ENCODE data around the gene MYO1E. TPM values are rescaled to one million over a fixed set of nuclear protein-coding genes. Genes with fewer than 3 reads are reported as not detected.
"Not testable (repeated sequence)": the region's sequence is repeated elsewhere in the genome, so short reads cannot be mapped to it uniquely, and the experiment has no call there.

The MYO1E gene
- total RNA-seq, 3 donors from 2014 or later = 1.5 to 3.9 (median 2.3) TPM

DNA sequence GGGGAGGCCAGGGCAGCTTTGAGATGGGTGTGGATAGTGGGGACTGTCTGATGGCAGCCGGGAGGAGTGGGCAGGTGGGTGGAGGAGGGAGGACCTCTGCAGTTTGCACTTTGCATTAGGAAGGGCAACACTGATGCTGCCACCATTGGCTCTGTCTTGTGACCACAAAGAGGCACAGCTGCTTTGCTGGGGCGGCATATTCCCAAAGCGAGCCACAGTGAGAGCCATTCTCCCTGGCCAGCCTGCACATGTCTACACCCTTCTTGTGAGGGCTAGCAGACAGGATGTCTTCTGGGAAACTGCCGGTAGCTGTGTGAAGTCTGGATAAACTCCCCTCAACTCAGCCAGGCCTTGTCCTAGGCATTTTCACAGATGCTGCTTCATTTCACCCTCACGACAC lies 229.4 kb downstream of the MYO1E start:
- Mint-ChIP-seq H3K4me3 (no peak overlapping the region), H3K27me3 (ENCODE audit: low read depth) (no peaks in the 10 kb centered on the region), H3K9me3 (no peaks in the 10 kb centered on the region), H3K4me1 (ENCODE audit: low read depth) (peaks cover 3% of the 10 kb centered on the region), H3K36me3 (ENCODE audit: insufficient read depth) (no peaks in the 10 kb centered on the region)
- ATAC-seq (no peak), DNase-seq (no peak)

DNA sequence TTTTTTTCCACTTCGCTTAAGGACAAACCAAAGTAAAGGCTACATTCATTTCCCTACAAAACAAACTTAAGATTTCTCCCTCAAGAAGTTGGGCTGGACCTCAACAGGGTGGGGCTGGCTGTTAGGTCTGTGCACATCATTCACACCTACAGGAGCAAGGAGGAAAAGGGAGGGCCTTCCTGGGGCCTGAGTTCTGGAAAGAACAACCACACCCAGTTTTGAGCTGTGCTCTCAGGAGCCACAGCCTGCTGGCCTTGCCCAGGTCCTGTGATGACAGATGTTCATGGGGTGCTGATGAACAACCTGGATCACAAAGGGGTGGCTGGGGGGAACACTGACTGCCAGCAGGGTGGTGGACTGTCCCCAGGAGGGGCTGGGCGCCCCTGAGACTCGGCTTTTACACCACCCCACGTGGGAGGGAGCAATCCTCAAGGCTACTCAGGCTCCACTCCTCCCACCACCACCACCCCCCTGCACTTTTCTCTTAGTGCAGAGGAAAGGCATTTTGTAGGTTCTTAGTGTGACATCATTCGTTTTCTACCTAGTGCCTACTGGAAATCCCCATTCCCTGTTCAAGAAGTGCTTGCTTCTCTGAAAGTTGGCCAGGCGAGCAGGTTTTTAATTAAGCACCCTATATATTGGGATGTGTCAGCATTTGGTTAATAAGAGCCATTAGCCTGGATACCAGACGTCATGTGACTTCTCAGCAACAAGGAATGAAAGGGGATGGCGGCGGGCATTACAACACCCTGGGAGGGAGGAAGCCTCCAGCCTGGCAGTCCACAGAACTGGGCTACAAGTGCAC lies 232.0 kb downstream of the MYO1E start:
- no peaks in the 10 kb centered on the region for H3K27me3 Mint-ChIP-seq (ENCODE audit: low read depth)
- H3K4me1 Mint-ChIP-seq (ENCODE audit: low read depth) = peaks cover 12% of the 10 kb centered on the region
- no peaks in the 10 kb centered on the region for H3K9me3 Mint-ChIP-seq
- no peaks in the 10 kb centered on the region for H3K36me3 Mint-ChIP-seq (ENCODE audit: insufficient read depth)
- no peak for DNase-seq
- no peak overlapping the region for H3K4me3 Mint-ChIP-seq
- no peak for ATAC-seq

DNA sequence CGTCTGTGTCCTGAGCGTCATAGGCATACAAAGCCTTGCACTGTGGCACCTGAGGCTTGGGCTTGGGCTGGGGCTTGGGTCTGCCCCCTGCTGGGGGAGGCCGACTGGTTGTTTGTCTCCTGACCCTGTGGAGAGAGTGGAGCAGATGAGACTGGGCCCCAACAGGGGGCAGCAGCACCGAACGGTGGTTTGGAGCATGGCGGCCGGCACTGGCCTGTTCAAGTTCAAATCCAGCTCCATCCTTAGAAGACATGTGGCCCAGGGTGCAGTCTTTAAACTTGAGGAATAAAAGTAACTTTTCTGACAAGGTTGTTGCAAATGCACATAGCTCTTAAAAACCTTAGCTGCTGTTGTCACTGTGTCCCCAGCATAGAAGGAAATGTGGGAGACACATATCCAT lies 234.4 kb downstream of the MYO1E start:
- DNase-seq (peak; percentile 49), ATAC-seq (peak; percentile 76)
- no peaks in the 10 kb centered on the region for H3K9me3 Mint-ChIP-seq
- peaks cover 12% of the 10 kb centered on the region for H3K4me1 Mint-ChIP-seq (ENCODE audit: low read depth)
- H3K27me3 Mint-ChIP-seq (ENCODE audit: low read depth) = no peaks in the 10 kb centered on the region
- H3K4me3 Mint-ChIP-seq = no peak overlapping the region
- H3K36me3 Mint-ChIP-seq (ENCODE audit: insufficient read depth) = no peaks in the 10 kb centered on the region

DNA sequence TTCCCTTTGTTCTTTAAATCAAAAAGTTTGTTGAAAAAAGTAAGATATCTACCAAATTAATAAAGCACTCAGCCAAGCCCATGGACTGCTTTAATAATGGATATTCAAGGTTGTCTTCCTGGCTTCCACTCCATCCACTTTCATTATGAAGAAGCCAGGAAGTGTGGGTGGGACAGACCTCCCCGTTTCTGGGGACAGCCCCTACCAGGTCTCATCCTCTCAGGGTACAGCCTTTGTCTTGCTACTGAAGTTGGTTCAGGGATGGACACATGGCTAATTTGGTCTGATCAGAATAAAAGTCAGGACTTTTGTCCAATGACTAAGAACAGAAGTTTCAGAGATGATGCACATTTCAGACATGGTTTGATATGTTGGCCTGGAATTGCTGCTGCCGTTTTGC lies 235.1 kb downstream of the MYO1E start:
- Mint-ChIP-seq H3K36me3 (ENCODE audit: insufficient read depth) (no peaks in the 10 kb centered on the region), H3K27me3 (ENCODE audit: low read depth) (no peaks in the 10 kb centered on the region), H3K4me3 (no peak overlapping the region), H3K4me1 (ENCODE audit: low read depth) (peaks cover 12% of the 10 kb centered on the region), H3K9me3 (no peaks in the 10 kb centered on the region)
- no peak for DNase-seq
- ATAC-seq = peak; percentile 23 to 52

DNA sequence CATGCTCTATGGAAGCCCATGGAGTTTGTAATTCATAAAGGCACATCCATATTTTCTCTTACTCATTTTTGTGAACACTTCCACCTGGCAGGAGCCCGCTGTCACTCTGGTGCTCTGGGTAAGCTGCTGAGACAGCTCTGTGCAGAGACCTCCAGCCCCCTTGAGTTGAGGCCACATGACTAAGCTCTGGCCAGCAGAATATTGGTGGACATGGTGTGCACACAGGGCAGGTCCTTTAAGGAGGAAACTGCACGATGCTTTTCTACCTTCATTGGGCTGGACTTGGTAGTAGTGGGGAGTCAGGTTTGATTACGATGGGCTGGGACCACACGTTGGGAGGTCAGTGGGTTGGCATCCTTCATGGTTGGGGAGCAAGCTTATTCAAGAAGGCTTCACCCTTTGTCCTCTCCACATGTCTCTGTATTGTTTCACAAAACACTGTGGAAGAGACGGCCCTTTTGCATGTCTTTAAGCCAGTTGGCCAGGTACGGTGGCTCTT lies 238.7 kb downstream of the MYO1E start:
- Mint-ChIP-seq H3K36me3 (ENCODE audit: insufficient read depth) (no peaks in the 10 kb centered on the region), H3K4me1 (ENCODE audit: low read depth) (peaks cover 12% of the 10 kb centered on the region), H3K9me3 (peaks cover 6% of the 10 kb centered on the region), H3K4me3 (no peak overlapping the region), H3K27me3 (ENCODE audit: low read depth) (no peaks in the 10 kb centered on the region)
- DNase-seq (no peak), ATAC-seq (no peak)

DNA sequence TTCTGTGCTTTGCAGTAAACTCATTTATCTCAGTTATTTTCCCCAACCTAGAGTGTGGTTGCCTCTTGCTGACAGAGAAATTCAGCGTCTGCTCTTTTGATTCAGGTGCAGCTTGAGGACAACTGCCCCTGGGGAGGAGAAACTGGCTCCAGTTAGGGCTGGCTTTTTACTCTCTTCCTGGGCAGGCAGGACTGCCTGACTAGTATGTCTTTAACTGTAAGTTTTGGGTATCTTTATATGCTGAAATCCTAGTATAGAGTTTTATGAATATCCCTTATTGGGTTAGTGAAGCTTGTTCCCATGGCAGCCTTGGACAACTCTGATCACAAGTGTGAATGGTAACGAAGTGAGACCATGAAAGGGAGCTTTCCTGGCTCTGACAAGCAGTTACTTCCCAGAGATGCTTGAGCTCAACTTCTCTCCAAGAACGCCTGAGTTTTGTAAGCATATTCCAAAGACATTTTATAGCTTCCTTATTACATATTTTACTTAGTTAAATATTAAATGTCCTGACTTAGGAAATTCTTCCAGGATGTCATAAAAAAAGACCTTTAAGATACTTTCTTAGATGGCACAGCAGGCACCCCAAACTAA lies 240.6 kb downstream of the MYO1E start:
- H3K27me3 Mint-ChIP-seq (ENCODE audit: low read depth) = no peaks in the 10 kb centered on the region
- H3K4me3 Mint-ChIP-seq = no peak overlapping the region
- no peaks in the 10 kb centered on the region for H3K36me3 Mint-ChIP-seq (ENCODE audit: insufficient read depth)

DNA sequence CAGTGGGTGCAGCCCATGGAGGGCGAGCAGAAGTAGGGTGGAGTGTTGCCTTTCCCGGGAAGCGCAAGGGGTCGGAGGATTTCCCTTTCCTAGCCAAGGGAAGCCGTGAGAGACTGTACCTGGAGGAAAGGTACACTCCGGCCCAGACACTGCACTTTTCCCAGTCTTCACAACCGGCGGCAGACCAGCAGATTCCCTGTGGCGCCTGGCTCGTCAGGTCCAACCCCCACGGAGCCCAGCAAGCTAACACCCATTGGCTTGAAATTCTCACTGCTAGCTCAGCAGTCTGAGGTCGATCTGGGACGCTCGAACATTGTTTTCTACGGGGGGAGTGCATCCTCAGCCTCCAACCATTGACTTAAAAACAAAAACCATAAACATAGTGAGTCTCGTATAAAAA lies 241.2 kb downstream of the MYO1E start:
- no peaks in the 10 kb centered on the region for H3K27me3 Mint-ChIP-seq (ENCODE audit: low read depth)
- ATAC-seq (no peak), DNase-seq (no peak)
- no peak overlapping the region for H3K4me3 Mint-ChIP-seq
- H3K9me3 Mint-ChIP-seq = peaks cover 6% of the 10 kb centered on the region
- no peaks in the 10 kb centered on the region for H3K36me3 Mint-ChIP-seq (ENCODE audit: insufficient read depth)
- H3K4me1 Mint-ChIP-seq (ENCODE audit: low read depth) = no peaks in the 10 kb centered on the region

More for the DNA sequence above, 240.6 kb downstream of the MYO1E start:
- H3K9me3 Mint-ChIP-seq = peaks cover 6% of the 10 kb centered on the region
- peaks cover under 1% of the 10 kb centered on the region for H3K4me1 Mint-ChIP-seq (ENCODE audit: low read depth)
- ATAC-seq (no peak), DNase-seq (no peak)

DNA sequence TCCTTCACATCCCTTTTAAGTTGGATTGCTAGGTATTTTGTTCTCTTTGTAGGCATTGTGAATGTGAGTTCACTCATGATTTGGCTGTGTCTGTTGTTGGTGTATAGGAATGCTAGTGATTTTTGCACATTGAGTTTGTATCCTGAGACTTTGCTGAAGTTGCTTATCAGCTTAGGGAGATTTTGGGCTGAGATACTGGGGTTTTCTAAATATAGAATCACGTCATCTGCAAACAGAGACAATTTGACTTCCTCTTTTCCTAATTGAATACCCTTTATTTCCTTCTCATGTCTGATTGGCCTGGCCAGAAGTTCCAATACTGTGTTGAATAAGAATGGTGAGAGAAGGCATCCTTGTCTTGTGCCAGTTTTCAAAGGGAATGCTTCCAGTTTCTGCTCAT lies 245.4 kb downstream of the MYO1E start:
- not testable (repeated sequence) for H3K9me3 Mint-ChIP-seq; H3K36me3 Mint-ChIP-seq (ENCODE audit: insufficient read depth); ATAC-seq; H3K4me1 Mint-ChIP-seq (ENCODE audit: low read depth); H3K4me3 Mint-ChIP-seq; DNase-seq; H3K27me3 Mint-ChIP-seq (ENCODE audit: low read depth)

DNA sequence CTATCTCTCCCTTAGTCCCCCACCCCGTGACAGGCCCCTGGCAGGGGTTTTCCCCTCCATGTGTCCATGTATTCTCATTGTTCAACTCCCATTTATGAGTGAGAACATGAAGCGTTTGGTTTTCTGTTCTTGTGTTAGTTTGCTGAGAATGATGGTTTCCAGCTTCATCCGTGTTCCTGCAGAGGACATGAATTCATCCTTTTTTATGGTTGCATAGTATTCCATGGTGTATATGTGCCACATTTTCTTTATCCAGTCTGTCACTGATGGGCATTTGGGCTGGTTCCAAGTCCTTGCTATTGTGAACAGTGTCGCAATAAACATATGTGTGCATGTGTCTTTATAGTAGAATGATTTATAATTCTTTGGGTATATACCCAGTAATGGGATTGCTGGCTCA lies 247.0 kb downstream of the MYO1E start:
- not testable (repeated sequence) for ATAC-seq; H3K9me3 Mint-ChIP-seq; DNase-seq; H3K36me3 Mint-ChIP-seq (ENCODE audit: insufficient read depth); H3K4me1 Mint-ChIP-seq (ENCODE audit: low read depth); H3K27me3 Mint-ChIP-seq (ENCODE audit: low read depth); H3K4me3 Mint-ChIP-seq

DNA sequence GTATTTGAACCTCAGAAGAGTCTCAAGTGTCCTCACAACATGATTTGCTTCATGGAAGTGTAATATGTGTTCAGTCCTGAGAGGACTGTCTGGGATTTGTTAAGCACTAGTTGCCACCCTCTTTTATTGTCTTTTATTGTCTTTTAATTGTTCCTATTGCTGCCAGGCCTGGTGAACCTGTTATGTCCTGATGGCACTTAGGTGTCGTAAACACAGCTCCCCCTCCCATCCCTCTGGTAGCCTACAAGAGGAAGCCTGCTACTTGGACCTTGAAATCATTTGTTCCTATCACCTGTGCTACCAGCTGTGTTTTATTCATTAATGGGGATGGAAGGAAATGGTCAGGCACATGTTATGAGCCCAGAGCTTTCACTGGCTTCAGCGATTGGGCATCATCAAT lies 248.4 kb downstream of the MYO1E start:
- Mint-ChIP-seq H3K9me3 (no peaks in the 10 kb centered on the region), H3K36me3 (ENCODE audit: insufficient read depth) (no peaks in the 10 kb centered on the region), H3K4me3 (no peak overlapping the region), H3K4me1 (ENCODE audit: low read depth) (no peaks in the 10 kb centered on the region), H3K27me3 (ENCODE audit: low read depth) (no peaks in the 10 kb centered on the region)
- DNase-seq = no peak
- no peak for ATAC-seq

DNA sequence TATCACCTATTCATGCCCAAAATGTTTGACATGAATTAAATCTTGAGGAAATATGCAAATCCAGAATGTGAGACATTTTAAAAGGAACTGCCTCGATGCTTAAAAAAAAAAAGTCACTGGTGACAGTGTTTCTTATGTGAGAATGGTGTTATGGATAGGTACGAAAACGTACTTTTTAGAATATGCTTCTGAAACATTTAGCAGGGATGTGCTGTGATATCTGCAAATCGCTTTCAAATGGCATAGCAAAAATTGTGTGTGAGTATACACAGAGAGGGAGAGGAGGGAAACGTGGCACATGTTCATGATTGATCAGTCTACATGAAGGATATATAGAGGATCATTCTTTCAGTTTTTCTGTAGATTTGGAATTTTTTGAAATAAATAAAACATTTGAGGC lies 251.7 kb downstream of the MYO1E start:
- no peaks in the 10 kb centered on the region for H3K27me3 Mint-ChIP-seq (ENCODE audit: low read depth)
- peaks cover 2% of the 10 kb centered on the region for H3K36me3 Mint-ChIP-seq (ENCODE audit: insufficient read depth)
- no peak overlapping the region for H3K4me3 Mint-ChIP-seq
- no peak for DNase-seq
- H3K4me1 Mint-ChIP-seq (ENCODE audit: low read depth) = no peaks in the 10 kb centered on the region
- H3K9me3 Mint-ChIP-seq = no peaks in the 10 kb centered on the region
- ATAC-seq = no peak

DNA sequence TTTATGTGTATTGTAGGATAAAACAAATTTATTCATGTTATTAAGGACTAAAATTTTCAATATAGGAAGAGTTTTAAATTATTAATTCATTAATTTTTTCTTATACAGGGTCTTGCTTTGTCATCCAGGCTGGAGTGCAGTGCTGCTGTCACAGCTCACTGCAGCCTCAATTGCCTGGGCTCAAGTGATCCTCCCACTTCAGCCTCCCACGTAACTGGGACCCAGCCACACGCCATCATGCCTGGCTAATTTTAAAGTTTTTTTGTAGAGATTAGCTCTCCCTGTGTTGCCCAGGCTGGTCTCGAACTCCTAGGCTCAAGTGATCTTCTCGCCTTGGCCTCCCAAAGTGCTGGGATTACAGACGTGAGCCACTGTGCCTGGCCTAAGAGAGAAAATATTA lies 253.0 kb downstream of the MYO1E start:
- no peaks in the 10 kb centered on the region for H3K9me3 Mint-ChIP-seq
- peaks cover 2% of the 10 kb centered on the region for H3K36me3 Mint-ChIP-seq (ENCODE audit: insufficient read depth)
- no peaks in the 10 kb centered on the region for H3K27me3 Mint-ChIP-seq (ENCODE audit: low read depth)
- no peaks in the 10 kb centered on the region for H3K4me1 Mint-ChIP-seq (ENCODE audit: low read depth)
- ATAC-seq = no peak
- DNase-seq = no peak
- no peak overlapping the region for H3K4me3 Mint-ChIP-seq

DNA sequence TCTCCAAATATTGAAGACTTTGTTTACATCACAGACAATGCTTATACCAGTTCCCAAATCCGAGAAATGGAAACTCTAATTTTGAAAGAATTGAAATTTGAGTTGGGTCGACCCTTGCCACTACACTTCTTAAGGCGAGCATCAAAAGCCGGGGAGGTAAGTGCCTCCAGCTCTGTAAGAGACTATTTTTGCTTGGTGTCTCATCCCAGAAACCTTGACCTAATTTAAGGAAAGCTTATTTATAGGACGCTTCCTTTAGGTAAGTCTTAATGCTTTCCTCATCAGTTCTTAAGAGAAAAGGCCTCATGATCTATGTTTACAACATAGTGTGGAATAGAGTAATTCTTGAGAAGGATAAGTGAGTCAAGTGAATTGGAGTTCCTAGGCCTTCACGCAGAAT lies 255.9 kb downstream of the MYO1E start:
- H3K9me3 Mint-ChIP-seq = no peaks in the 10 kb centered on the region
- H3K4me3 Mint-ChIP-seq = no peak overlapping the region
- peaks cover 2% of the 10 kb centered on the region for H3K36me3 Mint-ChIP-seq (ENCODE audit: insufficient read depth)
- no peaks in the 10 kb centered on the region for H3K27me3 Mint-ChIP-seq (ENCODE audit: low read depth)
- H3K4me1 Mint-ChIP-seq (ENCODE audit: low read depth) = no peaks in the 10 kb centered on the region
- no peak for ATAC-seq
- DNase-seq = no peak

DNA sequence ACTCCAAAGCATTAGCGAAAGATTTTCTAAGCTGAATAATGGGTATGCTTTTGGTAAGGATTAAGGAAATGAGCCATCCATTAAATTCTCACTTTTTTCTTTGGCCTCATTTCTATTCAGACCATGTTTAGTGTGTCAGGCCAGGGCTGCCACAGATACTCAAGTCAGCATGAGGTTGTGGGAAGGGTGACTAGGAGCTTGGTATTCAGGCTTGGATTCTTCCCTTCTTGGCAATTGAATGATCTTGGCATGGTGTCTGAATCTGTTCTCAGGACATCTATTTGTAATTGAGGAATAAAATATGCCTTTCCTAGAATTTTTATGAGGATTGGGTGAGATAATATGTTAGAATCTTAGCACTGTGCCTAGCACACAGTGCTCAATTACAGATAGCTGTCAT lies 256.5 kb downstream of the MYO1E start:
- Mint-ChIP-seq H3K9me3 (no peaks in the 10 kb centered on the region), H3K27me3 (ENCODE audit: low read depth) (no peaks in the 10 kb centered on the region), H3K4me1 (ENCODE audit: low read depth) (no peaks in the 10 kb centered on the region), H3K4me3 (no peak overlapping the region), H3K36me3 (ENCODE audit: insufficient read depth) (peaks cover 2% of the 10 kb centered on the region)
- no peak for ATAC-seq
- DNase-seq = no peak

DNA sequence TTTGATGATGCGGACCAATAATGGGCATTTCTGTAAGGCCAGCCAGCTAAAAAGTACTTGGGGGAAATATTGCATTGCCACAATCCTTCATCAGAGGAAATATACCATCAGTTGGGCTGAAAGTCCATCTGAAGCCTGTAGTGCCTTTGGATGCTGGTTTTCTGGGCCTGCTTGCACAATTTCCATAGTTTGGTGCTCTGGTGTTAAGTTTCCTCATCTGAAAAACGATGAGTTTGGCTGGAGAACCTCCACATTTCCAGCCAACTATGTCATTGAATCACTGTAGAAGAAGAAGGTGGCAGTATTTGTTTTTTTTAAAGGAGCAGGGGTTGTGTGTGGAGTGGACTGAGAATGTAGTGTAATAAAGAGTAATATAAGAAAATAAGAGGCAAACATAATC lies 257.6 kb downstream of the MYO1E start:
- H3K9me3 Mint-ChIP-seq = no peaks in the 10 kb centered on the region
- DNase-seq = no peak
- no peak for ATAC-seq
- H3K36me3 Mint-ChIP-seq (ENCODE audit: insufficient read depth) = peaks cover 2% of the 10 kb centered on the region
- no peaks in the 10 kb centered on the region for H3K27me3 Mint-ChIP-seq (ENCODE audit: low read depth)
- no peaks in the 10 kb centered on the region for H3K4me1 Mint-ChIP-seq (ENCODE audit: low read depth)
- no peak overlapping the region for H3K4me3 Mint-ChIP-seq

Data from activated T-cell treated with anti-CD3 and anti-CD28 coated beads, Interleukin-2, amount 50 U/mL, for 4 hours (primary cell).